ENCODE data around the gene EIF5AL1.
A peak's percentile ranks its signal among the peaks of the same experiment; 100 is the strongest.
"Not testable (repeated sequence)": the region's sequence is repeated elsewhere in the genome, so short reads cannot be mapped to it uniquely, and the experiment has no call there.

The EIF5AL1 gene

DNA sequence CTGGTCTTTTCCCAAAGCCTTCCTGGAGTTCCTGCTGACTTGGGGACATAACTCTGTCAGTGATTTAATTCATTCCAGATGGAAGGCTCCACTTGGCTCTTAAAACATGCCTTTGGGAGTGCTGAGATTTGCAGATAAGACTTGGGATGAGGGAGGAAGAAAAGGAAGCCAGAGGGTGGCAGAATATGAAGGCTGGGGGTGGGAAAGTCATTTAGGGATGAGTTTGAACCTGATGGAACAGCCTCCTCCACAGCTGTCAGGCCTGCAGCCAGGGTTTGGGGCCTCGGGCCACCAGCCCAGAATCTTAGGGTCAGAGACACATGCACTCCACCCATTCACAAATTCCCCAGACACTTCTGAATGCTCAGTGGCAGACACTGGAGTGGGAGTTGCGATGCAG, 28.4 kb upstream of the EIF5AL1 start:
- peak in 1 of 42 donors; percentile 16 for DNase-seq
- intact Hi-C loops (cut with DNase I), result no loop called here

DNA sequence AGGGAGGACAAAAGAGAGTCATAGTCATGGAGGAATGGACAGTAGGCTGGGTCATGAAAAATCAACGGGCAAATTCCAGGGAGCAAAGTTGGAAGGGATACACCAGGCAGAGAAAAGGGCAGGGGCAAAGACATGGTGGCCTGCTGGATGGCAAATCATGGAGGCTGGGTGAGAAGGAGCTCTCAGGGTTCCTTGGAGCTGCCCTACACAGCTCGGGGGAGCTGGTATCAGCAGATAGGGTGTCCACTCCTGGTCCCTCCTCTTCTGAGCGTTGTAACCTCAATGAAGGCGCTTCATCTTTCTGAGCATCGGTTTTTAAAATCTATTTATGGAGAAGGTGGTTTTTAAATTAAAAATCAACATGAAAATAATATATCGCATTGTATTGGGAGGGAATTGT, 27.9 kb upstream of the EIF5AL1 start:
- DNase-seq, result no peak
- intact Hi-C loops (cut with DNase I), result no loop called here

DNA sequence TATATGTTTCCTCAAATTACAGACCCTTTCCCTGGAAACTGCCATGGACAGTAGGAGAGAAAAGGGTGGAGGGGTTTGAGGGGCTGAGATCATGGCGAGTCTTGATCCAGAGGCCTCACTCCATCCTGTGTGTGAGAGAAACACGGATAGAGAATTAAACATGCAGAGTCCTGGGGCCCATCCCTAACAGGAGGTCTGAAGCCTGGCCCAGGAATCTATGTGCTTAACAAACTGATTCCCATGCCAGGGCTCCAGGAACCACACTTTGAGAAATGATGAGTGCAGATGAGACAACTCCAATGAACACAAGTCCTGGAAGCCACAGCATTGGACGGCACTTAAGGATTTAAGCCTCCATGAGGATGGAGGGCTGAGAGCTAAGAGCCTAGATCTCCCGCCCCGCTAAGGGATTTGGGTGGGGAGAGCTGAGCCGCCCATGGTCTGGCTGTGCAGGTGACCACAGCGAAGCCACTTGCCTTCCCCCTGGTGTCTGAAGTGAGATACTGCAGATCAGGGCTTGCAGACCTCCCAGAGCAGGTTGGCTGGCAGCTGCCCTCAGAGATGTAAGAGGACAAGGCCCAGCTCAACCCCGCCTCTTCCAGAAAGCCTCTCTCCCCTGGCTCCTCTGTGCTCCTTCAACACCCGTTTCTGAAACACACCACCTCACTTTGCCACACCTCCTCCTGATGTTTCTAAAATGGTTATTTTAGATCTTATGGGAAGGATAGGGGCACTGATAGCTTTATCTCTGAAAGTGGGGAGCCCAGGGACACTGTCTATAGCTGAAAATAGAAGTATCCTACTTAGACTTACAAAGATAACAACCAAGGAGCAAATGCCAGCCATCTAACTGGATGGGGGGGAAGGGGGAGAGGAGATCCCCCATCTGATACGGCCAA, 24.8 kb upstream of the EIF5AL1 start:
- intact Hi-C loops (cut with DNase I), result no loop called here
- peak in 33 of 42 donors; percentile 11 to 72 (median 37) for DNase-seq

DNA sequence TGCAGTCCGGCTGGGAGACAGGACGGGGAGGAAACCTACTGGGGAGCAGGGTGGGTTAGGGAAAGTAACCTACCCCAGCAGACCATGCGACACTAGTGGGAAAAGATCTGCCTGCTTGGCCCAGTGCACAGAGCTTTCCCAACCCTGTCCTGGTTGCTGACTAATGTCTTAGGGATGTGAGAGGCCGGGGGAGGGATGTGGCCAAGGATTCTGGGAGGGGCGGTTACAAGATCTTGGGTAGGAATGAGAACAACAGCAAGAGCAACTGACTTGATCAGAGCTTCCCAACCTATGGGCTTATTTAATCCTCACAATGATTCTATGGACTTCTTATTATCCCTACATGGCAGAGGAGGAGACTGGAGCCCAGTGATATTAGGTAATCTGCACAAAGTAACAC, 24.0 kb upstream of the EIF5AL1 start:
- intact Hi-C loops (cut with DNase I), result no loop called here
- DNase-seq, result peak in 1 of 42 donors; percentile 19

DNA sequence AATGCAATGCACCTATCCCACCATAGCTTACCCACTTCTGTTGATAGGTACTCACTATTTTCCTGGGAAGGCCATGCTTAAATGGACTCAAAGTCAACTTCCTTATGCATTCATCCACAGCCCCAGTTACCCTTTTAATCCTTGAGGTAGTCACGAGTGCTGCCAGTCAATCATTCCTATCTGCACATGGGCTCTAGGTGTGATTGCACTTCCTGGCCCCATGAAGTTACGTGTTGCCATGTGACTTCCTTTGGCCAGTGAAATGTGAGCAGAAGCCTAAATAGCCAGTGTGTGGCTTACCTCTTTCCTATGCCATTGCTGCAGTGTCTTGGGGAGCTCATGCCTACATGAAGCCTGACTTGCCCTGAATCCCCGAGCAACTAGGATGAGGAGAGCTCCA, 23.5 kb upstream of the EIF5AL1 start:
- no peak for DNase-seq
- intact Hi-C loops (cut with DNase I), result no loop called here

DNA sequence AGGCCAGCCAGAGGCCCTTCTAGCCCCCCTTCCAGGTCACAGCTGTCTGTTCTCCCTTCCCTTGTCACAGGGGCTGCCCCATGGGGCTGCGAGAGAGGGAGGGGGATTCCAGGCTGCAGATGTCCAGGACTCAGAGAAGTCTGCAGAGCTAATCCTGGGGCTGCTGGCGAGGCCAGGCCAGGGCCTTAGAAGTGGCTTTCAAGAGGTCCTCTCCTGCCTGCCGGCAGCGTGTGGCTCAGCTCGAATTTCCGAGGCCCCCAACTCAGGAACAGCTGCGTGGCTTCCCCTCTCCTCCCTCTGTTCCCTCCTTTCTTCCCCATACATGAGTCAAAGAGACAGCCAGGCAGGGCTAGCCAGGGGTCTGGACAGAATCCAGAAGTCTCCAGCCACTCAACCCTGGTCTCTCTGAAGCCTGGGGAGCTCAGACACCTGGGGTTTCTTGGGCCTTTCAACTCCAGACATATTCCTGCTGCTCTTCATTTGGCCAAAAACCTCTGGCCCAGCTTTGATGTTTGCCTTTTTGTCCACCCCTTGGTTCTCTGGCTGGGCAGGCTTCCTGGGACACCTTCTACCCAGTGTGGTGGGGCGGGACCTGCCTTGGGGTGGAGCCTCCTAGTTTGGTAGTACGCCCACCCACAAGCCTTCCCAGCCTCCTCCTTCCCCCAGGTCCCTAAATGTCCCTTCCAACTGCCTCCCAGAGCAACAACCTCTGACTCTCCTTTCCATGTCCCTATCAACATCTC, 21.8 kb upstream of the EIF5AL1 start:
- DNase-seq, result peak in 1 of 42 donors; percentile 22
- intact Hi-C loops (cut with DNase I), result no loop called here

DNA sequence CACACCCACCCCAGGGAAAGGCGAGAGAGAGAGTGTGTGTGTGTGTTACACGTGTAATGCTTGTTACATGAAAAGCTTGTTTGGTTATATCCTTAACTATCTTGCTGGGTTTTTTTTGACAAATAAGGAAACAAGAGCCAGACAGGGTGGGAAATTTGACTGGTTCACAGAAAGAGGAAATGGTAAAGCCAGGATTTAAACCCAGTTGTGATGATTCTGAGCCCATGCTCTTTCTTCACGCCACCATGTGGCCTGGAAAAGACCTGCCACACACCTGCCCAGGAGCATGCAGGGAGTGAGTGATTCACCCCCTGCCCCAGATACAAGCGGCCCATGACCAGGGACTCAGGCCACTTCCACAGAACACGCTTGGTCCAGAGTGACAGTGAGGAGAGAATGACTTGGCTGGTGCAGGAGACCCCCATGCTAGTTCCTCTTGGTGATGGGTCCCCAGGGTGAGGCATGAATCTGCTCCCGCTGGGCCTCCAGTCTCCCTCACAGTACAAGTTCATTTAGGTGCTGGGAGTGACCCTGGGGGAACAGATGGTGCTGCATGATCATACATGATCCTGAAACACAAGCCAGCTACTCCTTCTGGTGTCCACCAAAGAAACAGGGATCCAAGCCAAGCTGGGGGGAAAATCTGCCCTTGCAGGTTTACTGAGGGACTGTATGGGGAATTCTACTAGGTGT, 21.0 kb upstream of the EIF5AL1 start:
- peak in 1 of 42 donors; percentile 15 for DNase-seq
- intact Hi-C loops (cut with DNase I), result no loop called here

DNA sequence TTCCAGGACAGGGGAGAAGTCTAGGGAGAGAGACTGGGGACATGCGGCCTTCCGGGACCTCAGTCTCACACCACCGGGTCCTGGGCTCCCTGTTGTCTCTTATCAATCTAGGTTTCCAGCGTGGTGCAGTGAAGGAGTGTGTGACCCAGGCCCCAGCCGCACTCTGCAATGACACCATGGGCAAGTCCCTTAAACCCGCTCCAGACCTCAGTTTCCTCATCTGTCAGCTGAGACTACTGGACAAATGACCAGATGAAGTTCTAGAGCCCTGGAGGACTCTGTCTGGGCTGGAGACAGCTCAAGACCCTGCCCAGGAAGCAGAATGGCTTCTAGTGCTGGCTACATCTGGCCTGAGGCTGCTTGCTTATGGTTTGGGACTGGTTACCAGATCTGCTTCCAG, 20.1 kb upstream of the EIF5AL1 start:
- DNase-seq, result no peak
- intact Hi-C loops (cut with DNase I), result no loop called here

DNA sequence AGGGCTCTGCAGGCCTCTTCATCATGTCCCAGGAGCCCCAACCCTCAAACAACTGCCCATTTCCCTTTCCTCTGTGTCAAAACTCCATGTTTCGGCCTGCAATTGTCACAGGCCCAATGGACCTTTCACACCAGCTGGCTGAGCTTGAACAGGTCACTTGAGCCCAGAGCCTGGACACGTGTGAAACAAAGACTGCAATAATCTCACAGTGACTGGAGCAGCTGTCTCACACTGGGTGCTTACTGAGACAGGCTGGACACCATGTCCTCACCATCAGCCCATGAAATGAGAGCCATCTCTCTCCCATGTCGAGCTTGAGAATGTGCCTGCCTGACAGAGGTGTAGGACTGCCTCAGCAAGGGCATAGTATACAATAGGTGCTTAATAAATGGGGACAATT, 19.5 kb upstream of the EIF5AL1 start:
- DNase-seq, result no peak
- intact Hi-C loops (cut with DNase I), result no loop called here

DNA sequence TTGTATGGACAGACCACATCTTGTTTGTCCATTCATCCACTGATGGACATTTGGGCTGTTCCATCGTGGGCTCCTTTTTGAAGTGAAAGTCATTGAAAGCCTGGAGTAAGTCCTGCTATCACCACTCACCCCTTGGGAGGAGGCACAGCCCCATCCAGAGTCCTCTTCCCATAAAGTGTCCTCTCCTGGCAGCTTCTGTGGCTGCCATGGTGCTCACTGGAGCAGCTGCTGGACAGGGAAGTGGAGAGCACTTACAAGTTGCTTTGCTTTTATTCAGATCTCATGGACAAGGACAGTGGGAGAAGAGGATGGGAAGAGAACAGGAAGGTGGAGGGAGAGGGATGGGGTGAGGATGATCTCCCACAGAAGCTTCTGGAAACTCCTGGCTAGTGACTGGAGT, 18.5 kb upstream of the EIF5AL1 start:
- DNase-seq, result no peak
- intact Hi-C loops (cut with DNase I), result no loop called here

DNA sequence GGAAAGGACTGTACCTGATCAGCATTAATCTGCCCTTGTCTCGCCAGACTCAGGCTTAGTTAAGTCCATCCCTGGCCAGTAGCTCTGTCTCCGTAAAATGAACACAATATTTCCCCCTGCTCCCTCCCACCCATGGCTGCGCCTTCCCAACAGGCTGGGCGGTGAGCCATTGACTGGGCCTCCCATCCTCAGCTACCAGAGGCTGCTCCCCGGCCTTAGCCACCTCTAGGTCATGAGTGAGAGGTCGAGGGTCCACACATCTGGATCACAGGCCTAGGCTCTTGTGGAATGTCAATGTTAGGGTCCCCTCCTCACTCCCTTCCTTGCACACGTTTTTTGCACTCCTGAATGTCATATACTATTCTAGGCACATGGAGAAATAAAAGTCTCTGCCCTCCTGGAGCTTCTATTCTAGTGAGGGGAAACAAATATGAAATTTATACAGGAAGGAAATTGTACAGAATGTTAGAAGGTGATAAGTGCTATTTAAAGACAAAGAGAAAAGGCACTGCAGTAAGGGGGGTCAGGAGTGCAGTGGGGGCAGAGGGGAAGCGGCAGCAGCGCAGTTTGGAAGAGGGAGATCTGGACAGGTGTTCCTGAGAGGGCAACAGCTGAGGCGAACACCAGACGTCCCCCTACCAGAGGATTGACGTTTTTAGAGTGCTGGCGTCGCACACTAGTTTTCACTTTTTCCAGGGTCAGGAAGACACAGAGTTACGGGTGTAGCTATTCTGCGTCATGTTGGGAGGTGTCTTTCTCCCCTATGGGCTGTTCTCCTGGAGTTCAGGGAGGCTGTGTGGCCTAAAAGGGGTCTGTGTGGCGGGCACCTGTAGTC, 17.2 kb upstream of the EIF5AL1 start:
- no peak for DNase-seq
- intact Hi-C loops (cut with DNase I), result no loop called here

DNA sequence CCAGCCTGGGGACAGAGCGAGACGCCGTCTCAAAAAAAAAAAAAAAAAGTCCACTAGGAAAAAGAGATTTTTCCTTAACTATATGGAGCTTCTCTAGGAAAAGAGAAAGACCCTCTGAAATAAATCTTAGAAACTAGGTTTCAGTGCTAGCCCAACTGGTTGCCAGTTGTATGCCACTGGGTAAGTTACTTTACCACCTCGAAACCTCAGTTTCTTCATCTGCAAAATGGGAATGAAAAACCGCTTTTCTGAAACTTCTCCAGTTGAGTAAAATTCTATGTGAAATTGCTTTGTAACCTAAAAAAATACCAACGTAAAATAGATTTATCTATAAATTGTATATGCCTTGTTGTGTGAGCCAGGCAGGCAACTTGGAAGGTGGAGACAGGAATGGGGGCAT, 16.5 kb upstream of the EIF5AL1 start:
- no peak for DNase-seq
- intact Hi-C loops (cut with DNase I), result no loop called here

DNA sequence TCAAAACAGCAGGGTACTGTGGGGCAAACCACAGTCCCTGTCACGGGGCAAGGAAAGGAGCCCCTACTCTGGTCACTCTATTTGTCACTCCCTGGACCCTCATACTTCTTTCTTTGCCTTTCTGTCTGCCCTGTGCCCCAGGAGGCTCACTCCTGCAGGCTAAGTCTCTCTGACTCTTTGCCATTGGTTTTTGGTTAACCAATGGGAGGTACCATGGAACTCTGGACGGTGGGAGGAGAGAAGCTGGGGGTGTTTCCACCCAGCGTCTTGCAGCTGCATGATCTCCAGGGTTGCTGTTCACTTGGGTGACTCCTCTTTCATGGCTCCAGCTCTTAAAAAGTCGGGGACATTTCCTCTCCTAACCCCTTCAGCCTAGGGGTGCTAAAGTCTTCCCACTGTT, 15.4 kb upstream of the EIF5AL1 start:
- intact Hi-C loops (cut with DNase I), result no loop called here
- no peak for DNase-seq

DNA sequence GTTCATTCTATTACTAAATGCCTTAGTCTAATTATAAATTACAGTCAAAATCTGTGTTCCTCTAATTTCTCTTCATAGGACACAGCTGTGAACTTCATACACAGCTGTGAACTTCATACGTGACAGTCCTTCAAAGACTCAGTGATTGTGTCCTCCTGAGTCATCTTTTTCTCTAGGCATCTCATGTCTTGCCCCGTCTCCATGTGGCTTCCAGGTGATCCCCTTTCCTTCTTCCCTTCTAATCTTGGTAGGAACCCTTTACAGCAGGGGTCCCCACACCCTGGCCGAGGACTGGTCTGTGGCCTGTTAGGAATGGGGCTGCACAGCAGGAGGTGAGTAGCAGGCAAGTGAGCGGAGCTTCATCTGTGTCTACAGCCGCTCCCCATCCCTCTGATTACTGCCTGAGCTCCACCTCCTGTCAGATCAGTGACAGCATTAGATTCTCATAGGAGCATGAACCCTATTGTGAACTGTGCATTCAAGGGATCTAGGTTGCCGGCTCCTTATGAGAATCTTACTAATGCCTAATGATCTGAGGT, 14.0 kb upstream of the EIF5AL1 start:
- intact Hi-C loops (cut with DNase I), result no loop called here
- no peak for DNase-seq

DNA sequence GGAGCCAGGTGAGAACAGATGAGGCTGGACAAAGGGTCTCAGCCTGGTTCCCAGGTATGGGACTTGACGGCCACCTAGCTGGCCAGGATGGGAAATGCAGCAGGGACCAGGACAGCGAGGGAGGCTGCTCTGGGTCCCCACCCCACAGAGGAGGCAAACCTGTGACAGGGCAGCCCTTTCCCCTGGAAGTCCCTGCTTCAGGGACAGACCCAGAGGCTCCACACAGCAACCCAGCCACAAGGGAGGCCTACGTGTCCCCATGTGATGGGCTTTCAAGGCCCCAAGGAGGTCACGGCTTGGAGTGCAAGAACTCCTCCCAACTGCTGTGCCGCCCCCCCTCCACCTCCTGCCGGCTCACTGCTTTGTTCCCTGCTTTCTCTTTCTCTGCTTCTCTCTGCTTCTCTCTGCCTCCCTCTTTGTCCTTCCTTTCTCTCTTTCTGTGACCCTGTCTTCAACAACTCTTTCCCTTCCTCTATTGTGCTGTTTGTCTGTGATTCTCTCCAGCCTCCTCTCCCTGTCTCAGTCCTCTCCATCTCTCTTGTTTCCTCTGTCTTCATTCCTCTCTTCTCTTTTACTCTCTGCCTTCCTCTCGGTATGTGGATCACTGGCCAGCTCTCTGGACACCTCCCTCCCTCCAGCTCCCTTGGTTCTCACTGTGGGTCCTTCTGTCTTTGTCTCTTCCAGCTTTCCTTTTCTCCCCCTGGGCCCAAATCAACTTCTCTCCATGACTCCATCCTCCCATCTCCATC, 9.6 kb upstream of the EIF5AL1 start:
- no peak for DNase-seq

DNA sequence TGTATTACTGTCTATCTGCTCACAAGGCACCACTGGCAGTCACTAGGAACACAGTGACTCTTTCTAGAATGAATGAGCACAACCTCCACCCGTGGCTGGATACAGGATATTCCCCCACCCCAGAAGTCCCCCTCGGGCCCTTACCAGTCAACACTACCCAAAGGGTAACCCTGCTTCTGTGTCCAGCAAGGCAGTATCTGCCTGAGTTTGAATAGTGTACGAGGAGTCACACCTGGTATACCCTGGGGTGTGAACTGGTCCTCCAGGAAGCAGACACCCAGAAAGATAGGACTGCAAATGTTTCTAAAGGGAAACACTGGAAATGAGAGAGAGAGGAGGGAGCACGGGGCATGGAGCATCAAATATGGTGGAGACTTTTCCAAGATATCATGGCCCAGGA, 8.5 kb upstream of the EIF5AL1 start:
- not testable (repeated sequence) for DNase-seq

More for the DNA sequence above, 9.6 kb upstream of the EIF5AL1 start:
- intact Hi-C loops (cut with DNase I), result no loop called here

DNA sequence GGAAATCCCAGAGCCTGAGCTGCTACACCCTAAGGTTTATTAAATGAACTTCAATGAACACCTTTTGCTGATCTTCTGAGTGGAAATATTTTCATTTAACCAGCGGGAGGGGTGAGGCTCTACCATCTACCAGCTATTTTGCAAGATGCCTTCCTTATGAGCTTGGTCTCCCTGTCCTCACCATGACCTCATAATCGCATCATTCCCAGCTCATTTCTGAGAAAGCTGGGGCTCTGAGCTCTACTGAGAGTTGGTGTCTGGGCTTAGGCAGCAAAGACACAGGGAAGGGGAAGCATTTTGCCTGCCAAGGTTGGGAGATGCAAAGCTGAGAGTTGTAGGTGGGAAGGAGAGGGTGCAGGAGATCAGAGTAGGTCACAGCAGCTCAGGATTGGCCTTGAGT, 7.8 kb upstream of the EIF5AL1 start:
- intact Hi-C loops (cut with DNase I); DNase-seq: not testable (repeated sequence)

More for the DNA sequence above, 8.5 kb upstream of the EIF5AL1 start:
- intact Hi-C loops (cut with DNase I), result not testable (repeated sequence)

DNA sequence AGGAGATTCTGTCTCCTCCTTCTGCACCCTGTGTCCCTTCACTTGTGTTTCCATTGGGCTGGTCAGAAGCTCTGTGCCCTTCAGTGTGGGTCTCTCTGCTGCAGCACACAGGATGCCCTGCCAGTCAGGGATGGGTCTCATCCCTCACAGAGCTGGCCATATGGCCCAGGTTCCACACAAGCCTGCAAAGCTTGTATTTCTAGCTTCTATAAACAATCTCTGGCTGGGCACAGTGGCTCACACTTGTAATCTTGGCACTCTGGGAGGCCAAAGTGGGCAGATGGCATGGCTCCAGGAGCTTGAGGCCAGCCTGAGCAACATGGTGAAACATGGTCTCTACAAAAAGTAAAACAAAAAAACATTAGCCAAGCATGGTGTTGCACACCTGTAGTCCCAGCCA, 7.0 kb upstream of the EIF5AL1 start:
- intact Hi-C loops (cut with DNase I); DNase-seq: not testable (repeated sequence)

All from head of caudate nucleus (tissue), 42 donors.